ENCODE results near the gene HEPACAM. TPM values are rescaled to one million over a fixed set of nuclear protein-coding genes. Genes with fewer than 3 reads are reported as not detected.

The HEPACAM gene
- total RNA-seq, 6 donors from 2014 or later, result 0.14 TPM; not detected in 5

DNA sequence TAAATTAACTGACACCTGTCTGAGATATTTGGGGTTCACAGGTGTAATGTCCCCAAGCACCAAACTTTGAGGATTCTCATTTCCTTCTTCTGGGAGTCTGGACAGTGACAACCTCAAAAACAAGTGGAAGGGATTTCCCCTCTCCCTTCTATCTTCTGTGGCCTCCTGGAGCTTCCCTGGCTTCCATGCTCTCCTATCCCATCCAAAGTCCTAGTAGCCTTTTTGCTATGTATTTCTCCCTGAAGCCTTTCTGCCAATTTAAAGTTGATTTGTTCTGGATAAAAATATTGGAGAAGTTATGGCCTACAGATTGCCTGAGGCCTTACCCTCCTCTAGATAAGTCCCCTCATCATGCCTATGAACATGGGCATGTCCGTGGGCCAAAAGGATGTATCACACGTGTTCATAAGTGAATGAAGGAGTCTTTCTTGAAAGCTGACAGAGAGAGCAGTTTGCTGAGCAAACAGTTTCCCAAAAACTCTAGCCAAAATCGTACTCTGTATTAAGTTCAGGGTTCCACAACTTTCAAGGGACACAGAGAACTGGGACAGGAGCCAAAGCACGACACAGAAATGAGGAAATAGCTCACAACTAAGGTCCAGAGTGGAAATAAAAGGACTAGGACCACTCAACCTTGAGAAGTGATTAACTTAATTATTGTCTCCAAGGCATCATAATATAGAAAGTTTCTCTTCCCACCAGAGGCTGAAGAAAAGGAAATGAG, 6.7 kb downstream of the HEPACAM start:
- no peak for TF ChIP-seq POLR2A (IDR thresholded peaks at IDR 0.05)
- no peak for TF ChIP-seq EP300 (IDR thresholded peaks at IDR 0.05)
- TF ChIP-seq CTCF (IDR thresholded peaks at IDR 0.05), result no peak
- TF ChIP-seq POLR2AphosphoS5 (IDR thresholded peaks at IDR 0.05), result no peak
- no peak for ATAC-seq (ENCODE audit: low FRiP score in 2 of 2)
- no peak for DNase-seq
- no peaks in the 10 kb centered on the region for H3K9me3 ChIP-seq
- WGBS, 2 donors, result 41 to 47% methylated on average over 4 of the region's 4 CpGs
- H3K27me3 ChIP-seq, result no peaks in the 10 kb centered on the region
- H3K4me1 ChIP-seq, result no peaks in the 10 kb centered on the region
- H3K4me3 ChIP-seq, result no peak overlapping the region
- no peak overlapping the region for H3K27ac ChIP-seq
- no peaks in the 10 kb centered on the region for H3K36me3 ChIP-seq

- TF ChIP-seq EP300 (IDR thresholded peaks at IDR 0.05) (no peak), CTCF (IDR thresholded peaks at IDR 0.05) (no peak), POLR2AphosphoS5 (IDR thresholded peaks at IDR 0.05) (no peak), POLR2A (IDR thresholded peaks at IDR 0.05) (no peak)
- no peak for DNase-seq
- no peaks in the 10 kb centered on the region for H3K36me3 ChIP-seq
- no peak for ATAC-seq (ENCODE audit: low FRiP score in 2 of 2)
- no peak overlapping the region for H3K4me3 ChIP-seq
- H3K27ac ChIP-seq, result no peak overlapping the region
- H3K4me1 ChIP-seq, result peaks cover 0 to 16% (median 5%) of the 10 kb centered on the region in 4 donors
- H3K27me3 ChIP-seq, result no peaks in the 10 kb centered on the region
- H3K9me3 ChIP-seq, result no peaks in the 10 kb centered on the region
Measured at GRCh38 chr11:124923296-124923695, 12.6 kb downstream of the HEPACAM start.

- H3K36me3 ChIP-seq, result no peaks in the 10 kb centered on the region
- peaks cover 0 to 16% (median 5%) of the 10 kb centered on the region in 4 donors for H3K4me1 ChIP-seq
- no peak for TF ChIP-seq CTCF (IDR thresholded peaks at IDR 0.05)
- TF ChIP-seq EP300 (IDR thresholded peaks at IDR 0.05), result no peak
- no peak for TF ChIP-seq POLR2AphosphoS5 (IDR thresholded peaks at IDR 0.05)
- TF ChIP-seq POLR2A (IDR thresholded peaks at IDR 0.05), result no peak
- no peaks in the 10 kb centered on the region for H3K27me3 ChIP-seq
- H3K27ac ChIP-seq, result no peak overlapping the region
- 89 to 95% methylated on average over 4 of the region's 4 CpGs for WGBS, 2 donors
- H3K4me3 ChIP-seq, result no peak overlapping the region
- ATAC-seq (ENCODE audit: low FRiP score in 2 of 2), result no peak
- no peaks in the 10 kb centered on the region for H3K9me3 ChIP-seq
- no peak for DNase-seq
Measured at GRCh38 chr11:124922831-124923230, 13.0 kb downstream of the HEPACAM start.

DNA sequence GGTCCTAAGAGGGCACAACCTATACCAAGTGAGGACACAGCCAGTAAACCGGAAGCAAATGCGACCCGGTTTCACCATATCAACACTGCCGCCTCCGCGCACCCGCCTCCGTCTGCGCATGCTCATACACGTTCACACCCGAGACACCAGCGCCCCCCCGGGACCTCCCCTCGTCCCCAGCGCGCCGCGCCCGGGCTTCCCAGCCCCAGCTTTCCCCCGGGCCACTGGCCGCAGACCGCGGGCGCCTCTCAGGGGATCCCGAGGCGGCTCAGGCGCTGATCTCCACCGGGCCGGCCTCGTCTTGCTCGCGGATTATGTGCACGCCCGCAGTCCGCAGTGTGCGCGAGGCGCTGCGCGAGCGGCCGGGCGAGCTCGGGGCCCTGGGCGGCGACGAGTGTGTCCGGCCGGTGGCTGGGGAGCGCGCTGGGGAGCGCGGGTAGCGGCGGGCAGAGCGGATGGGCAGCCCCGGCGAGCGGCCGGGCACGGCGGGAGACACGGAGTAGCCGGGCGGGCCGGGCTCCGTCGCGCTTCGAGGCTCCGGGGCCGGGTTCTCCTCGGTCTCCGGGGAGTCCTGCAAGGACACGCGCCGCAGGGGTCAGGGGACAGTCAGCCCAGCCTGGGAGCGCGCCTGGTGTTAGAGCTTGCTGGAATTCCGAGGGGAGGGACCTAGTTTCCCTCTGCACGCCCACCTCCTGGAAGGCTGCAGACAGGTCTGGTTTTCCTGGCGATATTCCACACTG, 14.8 kb downstream of the HEPACAM start:
- H3K36me3 ChIP-seq, result no peaks in the 10 kb centered on the region
- 18 to 20% methylated on average over 13 to 14 of the region's 82 CpGs for WGBS, 2 donors
- H3K27ac ChIP-seq, result peak overlapping the region; percentile 76 to 87 (median 80)
- DNase-seq (peak; percentile 58 to 93), ATAC-seq (ENCODE audit: low FRiP score in 2 of 2) (peak; percentile 5 to 74)
- H3K9me3 ChIP-seq, result no peaks in the 10 kb centered on the region
- no peak for TF ChIP-seq EP300 (IDR thresholded peaks at IDR 0.05)
- peak in 3 of 6 experiments; percentile 15 to 18 (median 16) for TF ChIP-seq CTCF (IDR thresholded peaks at IDR 0.05)
- TF ChIP-seq POLR2AphosphoS5 (IDR thresholded peaks at IDR 0.05), result peak; percentile 11 to 47
- peak in 2 of 4 donors; percentile 17 to 27 for TF ChIP-seq POLR2A (IDR thresholded peaks at IDR 0.05)
- H3K27me3 ChIP-seq, result no peaks in the 10 kb centered on the region
- H3K4me3 ChIP-seq, result peak overlapping the region in 3 of 4 donors; percentile 41 to 55 (median 51)
- peaks cover 0 to 16% (median 10%) of the 10 kb centered on the region in 4 donors for H3K4me1 ChIP-seq

All from upper lobe of left lung (tissue), 6 donors.